Measurements from ENCODE around the gene SACS. TPM values are rescaled to one million over a fixed set of nuclear protein-coding genes. Genes with fewer than 3 reads are reported as not detected.

SACS gene
- total RNA-seq, 1 experiment from 2014 or later: 33.4 TPM

DNA sequence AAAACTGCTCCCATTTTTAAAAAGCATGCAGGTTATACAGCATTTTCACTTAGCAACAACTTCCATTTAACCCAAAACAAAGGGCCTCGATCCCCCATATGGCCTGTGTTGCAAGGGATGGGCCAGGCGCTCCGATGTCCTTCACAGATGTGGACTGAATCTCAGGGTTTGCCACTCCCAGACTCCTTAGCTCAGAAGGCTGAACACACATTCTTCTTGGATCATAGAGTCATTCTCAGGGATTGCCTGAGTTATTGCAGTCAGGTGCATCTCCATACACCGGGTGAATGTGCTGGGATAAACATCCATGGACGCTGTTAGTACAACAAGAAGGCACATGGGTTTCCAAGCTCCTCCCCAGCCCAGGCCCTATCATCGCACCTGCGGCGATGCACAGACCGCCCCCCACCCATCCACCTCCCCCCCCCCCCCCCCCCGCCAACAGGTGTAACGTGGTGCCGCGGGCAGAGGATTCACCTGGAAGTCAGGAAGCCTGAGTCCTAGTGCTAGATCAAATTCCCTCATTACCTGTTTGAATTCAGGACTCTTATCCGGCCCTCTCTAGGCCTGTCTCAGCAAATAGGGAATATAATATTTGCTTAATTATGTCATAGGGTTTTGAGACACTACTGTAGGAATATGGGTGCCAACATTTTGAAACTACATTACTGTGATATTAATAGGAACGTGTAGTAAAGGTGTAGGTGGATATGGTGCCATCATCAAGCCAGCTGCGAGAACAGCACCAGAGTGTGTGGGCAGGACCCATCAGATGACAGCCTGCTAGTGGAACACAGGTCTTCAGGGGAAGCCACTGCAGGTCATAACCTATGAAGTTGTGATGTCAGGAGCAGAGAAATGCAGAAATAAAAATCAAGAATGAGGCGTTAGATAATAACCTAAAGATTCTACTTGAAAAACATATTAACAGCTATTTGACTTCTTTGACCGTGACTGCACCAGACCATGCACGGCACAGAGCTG is 110.9 kb downstream of the SACS start:
- Histone ChIP-seq H3K9me2 (ENCODE audit: insufficient read depth) (no peaks in the 10 kb centered on the region), H3K27me3 (ENCODE audit: insufficient read depth, low read length) (no peaks in the 10 kb centered on the region), H3K9me3 (ENCODE audit: control insufficient read depth in 1 of 2, insufficient read depth in 1 of 2, low read depth in 1 of 2, low read length in 2 of 2) (no peaks in the 10 kb centered on the region), H2AFZ (ENCODE audit: low read depth, low read length, poor library complexity, severe bottlenecking) (no peak overlapping the region), H3K9ac (ENCODE audit: low read length) (no peak overlapping the region), H3K79me2 (ENCODE audit: insufficient read depth, low read length) (no peaks in the 10 kb centered on the region), H3K27ac (ENCODE audit: low read depth, low read length) (no peak overlapping the region), H3K4me2 (ENCODE audit: low read length) (no peak overlapping the region), H3K4me3 (replicated peaks in 1 of 2; ENCODE audit: low read depth in 1 of 2, low read length in 2 of 2) (no peak overlapping the region), H3K4me1 (ENCODE audit: control insufficient read depth in 1 of 2, insufficient read depth in 2 of 2, low read length in 2 of 2) (peaks cover 11 to 15% of the 10 kb centered on the region in 2 experiments), H4K20me1 (ENCODE audit: insufficient read depth) (no peaks in the 10 kb centered on the region), H3K36me3 (ENCODE audit: control insufficient read depth in 1 of 2, insufficient read depth in 2 of 2, low read length in 2 of 2) (no peaks in the 10 kb centered on the region)
- TF ChIP-seq, protein P1, sequence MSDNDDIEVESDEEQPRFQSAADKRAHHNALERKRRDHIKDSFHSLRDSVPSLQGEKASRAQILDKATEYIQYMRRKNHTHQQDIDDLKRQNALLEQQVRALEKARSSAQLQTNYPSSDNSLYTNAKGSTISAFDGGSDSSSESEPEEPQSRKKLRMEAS (IDR thresholded peaks at IDR 0.05): no peak
- TF ChIP-seq EGR1 (IDR thresholded peaks at IDR 0.05; ENCODE audit: low read depth) (no peak), SIN3A (IDR thresholded peaks at IDR 0.05; ENCODE audit: low read depth) (no peak), SP1 (IDR thresholded peaks at IDR 0.05; ENCODE audit: low read depth) (no peak), YY1 (IDR thresholded peaks at IDR 0.05; ENCODE audit: extremely low read depth, insufficient replicate concordance, low read depth, low read length) (no peak), FOSL1 (IDR thresholded peaks at IDR 0.05; ENCODE audit: low read depth) (no peak), TCF7L2 (IDR thresholded peaks at IDR 0.05; ENCODE audit: borderline replicate concordance, extremely low read depth, insufficient read depth, insufficient read length) (no peak), CBX3 (IDR thresholded peaks at IDR 0.05; ENCODE audit: low read depth) (no peak), EZH2phosphoT487 (IDR thresholded peaks at IDR 0.05; ENCODE audit: borderline replicate concordance) (no peak)
- CTCF ChIA-PET: no interaction called here
- RAD21 ChIA-PET (ENCODE audit: low non-redundant PET in 1 of 2, low total read pairs in 2 of 2, uncharacterized antibody in 2 of 2, unreplicated experiment in 2 of 2): no interaction called here
- POLR2A ChIA-PET: no interaction called here
- DNase-seq (ENCODE audit: low read depth, low spot score): no peak
- intact Hi-C loops (cut with micrococcal nuclease): no loop called here
- ATAC-seq: no peak
- no TSS peak for BruUV-seq (replicated peaks)
